ENCODE results near the gene PPM1J. TPM values are rescaled to one million over a fixed set of nuclear protein-coding genes. Genes with fewer than 3 reads are reported as not detected.

Gene PPM1J
- total and polyA plus RNA-seq, 2 of the 13 experiments (the other 11 are each of a cell fraction or from before 2014, with no cell fraction given): 0.07 to 0.22 TPM

GRCh38 chr1:112689196-112689841 is 25.8 kb downstream of the PPM1J start:
- 100% methylated on average over 4 of the region's 9 CpGs for WGBS (ENCODE audit: low lambda C conversion rate)
- no TSS peak for BruUV-seq (replicated peaks)

GRCh38 chr1:112688781-112689193 is 26.3 kb downstream of the PPM1J start:
- Histone ChIP-seq H3K36me3 (replicated peaks in 1 of 2; ENCODE audit: control insufficient read depth in 1 of 2, insufficient read depth in 2 of 2, low read length in 2 of 2) (peaks cover 16 to 39% of the 10 kb centered on the region in 2 experiments), H3K4me2 (ENCODE audit: low read depth, low read length) (no peak overlapping the region), H3K4me1 (ENCODE audit: insufficient read depth, low read length) (no peaks in the 10 kb centered on the region), H3K9ac (ENCODE audit: insufficient read depth, low read depth, low read length) (no peak overlapping the region), H2AFZ (ENCODE audit: low read length) (no peak overlapping the region), H3K27me3 (ENCODE audit: control insufficient read depth in 1 of 2, insufficient read depth in 2 of 2, low read length in 2 of 2) (no peaks in the 10 kb centered on the region), H4K20me1 (ENCODE audit: insufficient read depth, low read length) (no peaks in the 10 kb centered on the region), H3K4me3 (replicated peaks in 1 of 3; ENCODE audit: insufficient read depth in 1 of 3, low read depth in 2 of 3, low read length in 3 of 3) (no peak overlapping the region), H3K79me2 (ENCODE audit: insufficient read depth, low read length) (peaks cover 9% of the 10 kb centered on the region), H3K27ac (ENCODE audit: extremely low read length, insufficient read depth, low read length) (no peak overlapping the region), H3K9me3 (ENCODE audit: low read length) (no peaks in the 10 kb centered on the region)
- no peak for ATAC-seq
- POLR2A ChIA-PET: interaction anchor here (0.9 to 2.0 kb wide), 2 partner anchors 10 to 16 kb away, joined by 3 to 12 read pairs; no protein-coding TSS in a partner anchor
- in situ Hi-C loops (cut with HindIII; ENCODE audit: extremely low pct_ligation_motif_present, low pct_unique_long_range_greater_than_20kb): no loop called here
- BruUV-seq (replicated peaks): no TSS peak
- no peak for DNase-seq (ENCODE audit: low spot score)
- FAIRE-seq: no peak
- intact Hi-C loops (cut with micrococcal nuclease; ENCODE audit: unreplicated experiment): no loop called here
- CTCF ChIA-PET (ENCODE audit: low intra/inter-chr PET ratio, low total read pairs): no interaction called here
- 98% methylated on average over 13 of the region's 13 CpGs for WGBS (ENCODE audit: low lambda C conversion rate)
- TF ChIP-seq HNRNPK (IDR thresholded peaks at IDR 0.05; ENCODE audit: low read depth, low read length, poor library complexity, severe bottlenecking): no peak
- TF ChIP-seq MTA1 (CRISPR knock-in tag; IDR thresholded peaks at IDR 0.05; ENCODE audit: borderline replicate concordance): no peak
- no peak for TF ChIP-seq SNRNP70 (IDR thresholded peaks at IDR 0.05; ENCODE audit: low read depth, low read length)
- no peak for TF ChIP-seq ZNF230 (CRISPR knock-in tag; IDR thresholded peaks at IDR 0.05)
- no peak for TF ChIP-seq CSRNP1 (CRISPR knock-in tag; IDR thresholded peaks at IDR 0.05)
- TF ChIP-seq CTCF (CRISPR knock-in tag; IDR thresholded peaks at IDR 0.05): no peak
- TF ChIP-seq KDM5A (IDR thresholded peaks at IDR 0.05; ENCODE audit: borderline replicate concordance, low read length): no peak
- TF ChIP-seq ARID3A (IDR thresholded peaks at IDR 0.05; ENCODE audit: low read depth, low read length): no peak

More at GRCh38 chr1:112689196-112689841, 25.8 kb downstream of the PPM1J start:
- Histone ChIP-seq H3K79me2 (ENCODE audit: insufficient read depth, low read length) (peaks cover 9% of the 10 kb centered on the region), H3K9me3 (ENCODE audit: low read length) (no peaks in the 10 kb centered on the region), H3K36me3 (replicated peaks in 1 of 2; ENCODE audit: control insufficient read depth in 1 of 2, insufficient read depth in 2 of 2, low read length in 2 of 2) (peaks cover 17 to 45% of the 10 kb centered on the region in 2 experiments), H3K4me1 (ENCODE audit: insufficient read depth, low read length) (no peaks in the 10 kb centered on the region), H3K9ac (ENCODE audit: insufficient read depth, low read depth, low read length) (no peak overlapping the region), H3K4me3 (replicated peaks in 1 of 3; ENCODE audit: insufficient read depth in 1 of 3, low read depth in 2 of 3, low read length in 3 of 3) (no peak overlapping the region), H2AFZ (ENCODE audit: low read length) (no peak overlapping the region), H3K4me2 (ENCODE audit: low read depth, low read length) (no peak overlapping the region), H4K20me1 (ENCODE audit: insufficient read depth, low read length) (no peaks in the 10 kb centered on the region), H3K27me3 (ENCODE audit: control insufficient read depth in 1 of 2, insufficient read depth in 2 of 2, low read length in 2 of 2) (no peaks in the 10 kb centered on the region), H3K27ac (ENCODE audit: extremely low read length, insufficient read depth, low read length) (no peak overlapping the region)
- TF ChIP-seq ZNF367 (CRISPR knock-in tag; IDR thresholded peaks at IDR 0.05; ENCODE audit: borderline replicate concordance) (no peak), SPEN (CRISPR knock-in tag; IDR thresholded peaks at IDR 0.05; ENCODE audit: low read depth) (no peak), ZFY (CRISPR knock-in tag; IDR thresholded peaks at IDR 0.05) (no peak), ZNF253 (CRISPR knock-in tag; IDR thresholded peaks at IDR 0.05; ENCODE audit: borderline replicate concordance) (no peak), HES4 (CRISPR knock-in tag; IDR thresholded peaks at IDR 0.05; ENCODE audit: borderline replicate concordance) (no peak), KLF13 (CRISPR knock-in tag; IDR thresholded peaks at IDR 0.05) (no peak), CREBL2 (CRISPR knock-in tag; IDR thresholded peaks at IDR 0.05; ENCODE audit: borderline replicate concordance) (no peak), PAF1 (CRISPR knock-in tag; IDR thresholded peaks at IDR 0.05) (no peak), MATR3 (CRISPR knock-in tag; IDR thresholded peaks at IDR 0.05) (no peak)
- in situ Hi-C loops (cut with HindIII; ENCODE audit: extremely low pct_ligation_motif_present, low pct_unique_long_range_greater_than_20kb): no loop called here
- ChIA-PET POLR2A (interaction anchor here (0.9 to 2.0 kb wide), 3 partner anchors 9 to 15 kb away, joined by 3 to 12 read pairs (median 4); partner anchors contain the start of gene MOV10), CTCF (ENCODE audit: low intra/inter-chr PET ratio, low total read pairs) (no interaction called here)
- intact Hi-C loops (cut with micrococcal nuclease; ENCODE audit: unreplicated experiment): no loop called here
- DNase-seq (ENCODE audit: low spot score): no peak
- no peak for ATAC-seq
- no peak for FAIRE-seq

Measured in HepG2 (cell line).